Uterus (tissue), 4 donors: ENCODE data around the gene ADAMTSL1. TPM values are rescaled to one million over a fixed set of nuclear protein-coding genes. Genes with fewer than 3 reads are reported as not detected.

Source experiments
- DNase-seq, 2 donors: peaks; one replicate each; pipeline ENCODE4 v3.0.0-alpha.2; 2019 to 2020
- H3K27ac ChIP-seq, 2 donors: fragments of 200-600 bp; sonication (generic); 1 replicate in 1 of 2; 2 replicates in 1 of 2; pipeline ENCODE4 v1.5.1; 2016 to 2018
- H3K27me3 ChIP-seq, 2 donors: fragments of 200-600 bp; sonication (generic); one replicate each; pipeline ENCODE4 v1.5.1; 2018 to 2019; ENCODE audit warnings: control low read depth in 1 of 2
- H3K36me3 ChIP-seq, 2 donors: fragments of 200-600 bp; sonication (generic); one replicate each; pipeline ENCODE4 v1.5.1; 2019; ENCODE audit warnings: control low read depth in 1 of 2
- H3K4me1 ChIP-seq, 2 donors: fragments of 200-600 bp; sonication (generic); one replicate each; pipeline ENCODE4 v1.5.1; 2018 to 2019; ENCODE audit warnings: control low read depth in 1 of 2
- H3K4me3 ChIP-seq, 2 donors: fragments of 200-600 bp; sonication (generic); 1 replicate in 1 of 2; 2 replicates in 1 of 2; pipeline ENCODE4 v1.5.1; 2018 to 2019; ENCODE audit warnings: mild to moderate bottlenecking in 1 of 2
- H3K9me3 ChIP-seq, 2 donors: fragments of 200-600 bp; sonication (generic); one replicate each; pipeline ENCODE4 v1.5.1; 2019; ENCODE audit warnings: control low read depth in 1 of 2
- CTCF ChIP-seq, 4 experiments: fragments of 200-600 bp in 2 of 4; fragments of 450-650 bp in 2 of 4; sonication (generic) in 2 of 4; IDR thresholded peaks; one replicate each; pipeline ENCODE4 v1.5.1; 2016 to 2019; ENCODE audit warnings: antibody characterized with exemption in 4 of 4, mild to moderate bottlenecking in 2 of 4, moderate library complexity in 1 of 4
- POLR2A ChIP-seq, 2 donors: fragments of 450-650 bp; IDR thresholded peaks; one replicate each; pipeline ENCODE4 v1.6.1; 2016; ENCODE audit warnings: antibody characterized with exemption in 2 of 2, mild to moderate bottlenecking in 1 of 2, moderate library complexity in 1 of 2
- intact Hi-C: fragments of 100-400 bp; cut with DNase I; formaldehyde crosslinking; loops from one replicate; pipeline ENCODE4 v1.15.1; 2023; ENCODE audit warnings: low total_unique reads
- total RNA-seq, 4 donors: library from RNA; depleted of rRNA in 3 of 4; stranded (reverse); fragments of >200 nt in 3 of 4; gene quantifications; one replicate each; pipeline versions ENCODE4 v1.1.0 to v1.2.4, GENCODE V29; 2014 to 2023
- donor health status: DM: yes; HTN: yes; CAD: no.

Gene ADAMTSL1
- total RNA-seq, 4 donors from 2014 or later, result 30.0 to 186 (median 138) TPM

- no peaks in the 10 kb centered on the region for H3K9me3 ChIP-seq
- peak in 1 of 2 donors; percentile 31 for DNase-seq
- no peaks in the 10 kb centered on the region for H3K27me3 ChIP-seq
- intact Hi-C loops, result no loop called here
- no peak for TF ChIP-seq CTCF (IDR thresholded peaks at IDR 0.05)
- TF ChIP-seq POLR2A (IDR thresholded peaks at IDR 0.05), result no peak
- H3K27ac ChIP-seq, result peak overlapping the region; percentile 32 to 76
- no peak overlapping the region for H3K4me3 ChIP-seq
- H3K36me3 ChIP-seq, result no peaks in the 10 kb centered on the region
- H3K4me1 ChIP-seq, result peaks cover 0 to 6% of the 10 kb centered on the region in 2 donors
Measured at GRCh38 chr9:18857334-18857733, 383.4 kb downstream of the ADAMTSL1 start.

- Histone ChIP-seq H3K9me3 (no peaks in the 10 kb centered on the region), H3K36me3 (no peaks in the 10 kb centered on the region), H3K4me1 (peaks cover 0 to 8% of the 10 kb centered on the region in 2 donors), H3K27ac (peak overlapping the region; percentile 40 to 76), H3K27me3 (no peaks in the 10 kb centered on the region), H3K4me3 (no peak overlapping the region)
- no peak for TF ChIP-seq POLR2A (IDR thresholded peaks at IDR 0.05)
- TF ChIP-seq CTCF (IDR thresholded peaks at IDR 0.05), result no peak
- DNase-seq, result no peak
- intact Hi-C loops, result no loop called here
Measured at GRCh38 chr9:18857769-18858168, 383.8 kb downstream of the ADAMTSL1 start.

GRCh38 chr9:18861609-18862544 lies 387.9 kb downstream of the ADAMTSL1 start:
- peak; percentile 62 to 69 for DNase-seq

GRCh38 chr9:18863791-18864190 lies 389.8 kb downstream of the ADAMTSL1 start:
- intact Hi-C loops, result no loop called here
- DNase-seq, result peak; percentile 32 to 41
- TF ChIP-seq POLR2A (IDR thresholded peaks at IDR 0.05), result no peak
- no peak for TF ChIP-seq CTCF (IDR thresholded peaks at IDR 0.05)
- Histone ChIP-seq H3K27me3 (no peaks in the 10 kb centered on the region), H3K4me1 (peaks cover 0 to 12% of the 10 kb centered on the region in 2 donors), H3K4me3 (no peak overlapping the region), H3K27ac (peak overlapping the region; percentile 75 to 76), H3K36me3 (no peaks in the 10 kb centered on the region), H3K9me3 (no peaks in the 10 kb centered on the region)

More at GRCh38 chr9:18861609-18862544, 387.9 kb downstream of the ADAMTSL1 start:
- TF ChIP-seq POLR2A (IDR thresholded peaks at IDR 0.05) (no peak), CTCF (IDR thresholded peaks at IDR 0.05) (peak in 3 of 4 experiments; percentile 12 to 35 (median 30))
- Histone ChIP-seq H3K27ac (peak overlapping the region; percentile 75 to 76), H3K4me1 (peaks cover 0 to 12% of the 10 kb centered on the region in 2 donors), H3K27me3 (no peaks in the 10 kb centered on the region), H3K36me3 (no peaks in the 10 kb centered on the region), H3K9me3 (no peaks in the 10 kb centered on the region), H3K4me3 (no peak overlapping the region)
- intact Hi-C loops, result no loop called here

- no peaks in the 10 kb centered on the region for H3K27me3 ChIP-seq
- DNase-seq, result no peak
- peaks cover 0 to 12% of the 10 kb centered on the region in 2 donors for H3K4me1 ChIP-seq
- TF ChIP-seq POLR2A (IDR thresholded peaks at IDR 0.05) (no peak), CTCF (IDR thresholded peaks at IDR 0.05) (no peak)
- no peaks in the 10 kb centered on the region for H3K36me3 ChIP-seq
- H3K4me3 ChIP-seq, result no peak overlapping the region
- intact Hi-C loops, result no loop called here
- H3K27ac ChIP-seq, result peak overlapping the region; percentile 75 to 76
- peaks cover 0 to under 1% of the 10 kb centered on the region in 2 donors for H3K9me3 ChIP-seq
Measured at GRCh38 chr9:18864516-18864915, 390.6 kb downstream of the ADAMTSL1 start.
